Mesothelial cell of epicardium (in vitro differentiated cells): ENCODE measurements around the gene ARSH. TPM values are rescaled to one million over a fixed set of nuclear protein-coding genes. Genes with fewer than 3 reads are reported as not detected.
"Not testable (repeated sequence)": the region's sequence is repeated elsewhere in the genome, so short reads cannot be mapped to it uniquely, and the experiment has no call there.

Experiments
- DNase-seq, 2 experiments: peaks; one replicate each; pipeline ENCODE4 v3.0.0; 2021; ENCODE audit warnings: low spot score in 2 of 2; ENCODE audit not compliant: unreplicated experiment in 2 of 2
- H3K27ac Mint-ChIP-seq: 2 replicates; pipeline ENCODE4 v1.8.0; 2021; ENCODE audit warnings: mixed read lengths
- H3K27me3 Mint-ChIP-seq: 2 replicates; pipeline ENCODE4 v1.8.0; 2021; ENCODE audit warnings: low read depth, mixed read lengths
- H3K36me3 Mint-ChIP-seq: 2 replicates; pipeline ENCODE4 v1.8.0; 2021; ENCODE audit warnings: mixed read lengths
- H3K4me1 Mint-ChIP-seq: 2 replicates; pipeline ENCODE4 v1.8.0; 2021; ENCODE audit warnings: mixed read lengths
- H3K4me3 Mint-ChIP-seq: 2 replicates; pipeline ENCODE4 v1.8.0; 2021; ENCODE audit warnings: mild to moderate bottlenecking, moderate library complexity, mixed read lengths
- H3K9me3 Mint-ChIP-seq: 2 replicates; pipeline ENCODE4 v1.8.0; 2021; ENCODE audit warnings: mixed read lengths
- CTCF ChIP-seq: fragments of 200-600 bp; sonication (generic); IDR thresholded peaks from one replicate; pipeline ENCODE4 v1.5.0; 2021; ENCODE audit warnings: antibody characterized with exemption; ENCODE audit not compliant: unreplicated experiment
- total RNA-seq: library from RNA; stranded (reverse); gene quantifications from 3 replicates; pipeline ENCODE4 v1.2.1, GENCODE V29; 2021

The ARSH gene
- total RNA-seq, 1 donor from 2014 or later = 0.76 TPM

- Mint-ChIP-seq H3K27me3 (no peaks in the 10 kb centered on the region), H3K9me3 (no peaks in the 10 kb centered on the region), H3K27ac (no peak overlapping the region), H3K4me1 (peaks cover 13% of the 10 kb centered on the region), H3K4me3 (no peak overlapping the region), H3K36me3 (no peaks in the 10 kb centered on the region)
- no peak for TF ChIP-seq CTCF
- no peak for DNase-seq
Observed at GRCh38 chrX:3044196-3044595, 37.9 kb downstream of the ARSH start.

DNA sequence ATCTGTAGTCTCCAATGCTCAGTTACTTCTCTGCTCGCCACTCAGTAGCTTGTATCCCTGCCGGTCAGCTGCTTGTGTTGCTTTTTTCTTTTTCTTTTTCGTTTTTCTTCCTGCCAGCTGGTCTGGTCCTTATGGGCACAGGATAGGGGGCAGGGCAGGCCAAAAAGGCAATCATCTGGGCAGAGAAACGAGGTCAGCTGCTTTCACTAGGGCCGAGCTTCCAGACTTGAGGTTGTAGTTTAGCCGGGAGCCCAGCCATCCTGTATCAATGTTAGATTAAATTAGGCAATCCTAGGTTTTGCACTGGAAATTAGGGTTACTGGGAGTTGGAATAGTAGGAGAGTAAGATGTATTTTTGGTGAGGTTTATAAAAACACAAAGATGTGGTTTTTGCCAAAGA, 38.3 kb downstream of the ARSH start:
- Mint-ChIP-seq H3K27me3 (no peaks in the 10 kb centered on the region), H3K4me1 (peaks cover 13% of the 10 kb centered on the region), H3K4me3 (no peak overlapping the region), H3K36me3 (no peaks in the 10 kb centered on the region), H3K9me3 (no peaks in the 10 kb centered on the region), H3K27ac (no peak overlapping the region)
- no peak for TF ChIP-seq CTCF
- peak in 1 of 2 experiments; percentile 5 for DNase-seq

GRCh38 chrX:3046253-3047240, 40.2 kb downstream of the ARSH start:
- peak overlapping the region; percentile 84 for H3K27ac Mint-ChIP-seq
- TF ChIP-seq CTCF = no peak
- no peak for DNase-seq
- no peaks in the 10 kb centered on the region for H3K27me3 Mint-ChIP-seq
- no peak overlapping the region for H3K4me3 Mint-ChIP-seq
- H3K36me3 Mint-ChIP-seq = no peaks in the 10 kb centered on the region
- no peaks in the 10 kb centered on the region for H3K9me3 Mint-ChIP-seq
- H3K4me1 Mint-ChIP-seq = peaks cover 13% of the 10 kb centered on the region

DNA sequence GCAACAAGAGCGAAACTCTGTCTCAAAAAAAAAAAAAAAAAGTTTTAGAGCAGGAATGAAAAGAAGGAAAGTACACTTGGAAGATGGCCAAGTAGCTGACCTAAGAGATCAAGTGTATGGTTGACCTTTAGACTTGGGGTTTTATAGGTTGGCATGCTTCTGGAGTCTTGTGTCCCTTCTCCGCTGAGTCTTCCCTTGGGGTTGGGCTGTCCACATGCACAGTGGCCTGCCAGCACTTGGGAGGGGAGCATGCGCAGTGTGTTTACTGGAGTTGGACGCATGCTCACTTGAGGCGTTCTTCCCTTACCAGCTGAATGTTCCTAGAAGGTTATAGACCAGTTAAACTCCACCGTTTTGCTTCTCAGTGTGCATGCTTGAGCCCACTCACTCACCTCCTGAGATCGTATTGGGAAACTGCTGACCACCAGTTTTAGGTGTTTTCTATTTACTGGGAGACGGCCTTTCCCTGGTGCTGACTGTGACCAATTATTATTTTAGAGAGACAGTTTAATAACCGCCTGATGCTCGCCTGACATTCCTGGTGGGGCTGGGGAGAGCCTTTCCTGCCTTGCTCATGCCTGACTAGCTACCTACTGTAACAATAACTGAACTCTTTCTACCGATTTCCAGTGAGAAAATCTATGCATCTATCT, 44.3 kb downstream of the ARSH start:
- not testable (repeated sequence) for H3K9me3 Mint-ChIP-seq, H3K27me3 Mint-ChIP-seq, DNase-seq, H3K27ac Mint-ChIP-seq, H3K4me3 Mint-ChIP-seq, H3K36me3 Mint-ChIP-seq
- peaks cover 14% of the 10 kb centered on the region for H3K4me1 Mint-ChIP-seq

DNA sequence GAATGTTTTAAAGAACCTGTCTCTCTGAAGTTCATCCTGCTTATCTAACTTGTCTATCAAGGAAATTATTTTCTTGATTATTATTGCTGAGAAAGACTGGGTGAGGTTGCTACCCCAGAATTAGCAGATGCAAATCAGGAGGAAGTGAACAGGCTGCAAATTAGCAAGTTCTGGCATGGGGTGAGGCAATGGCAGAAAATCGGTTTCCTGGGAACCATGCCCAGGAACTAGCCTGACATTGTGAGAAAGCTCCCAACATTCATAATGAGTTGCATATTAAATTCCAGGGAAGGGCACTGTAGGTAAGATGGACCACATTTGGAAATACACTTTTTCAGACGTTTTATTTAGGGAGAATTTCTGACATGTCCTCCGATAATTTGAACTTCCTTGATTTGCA, 46.5 kb downstream of the ARSH start:
- no peak for DNase-seq
- TF ChIP-seq CTCF = no peak
- H3K4me1 Mint-ChIP-seq = peaks cover 21% of the 10 kb centered on the region
- H3K27me3 Mint-ChIP-seq = no peaks in the 10 kb centered on the region
- H3K4me3 Mint-ChIP-seq = no peak overlapping the region
- no peak overlapping the region for H3K27ac Mint-ChIP-seq
- no peaks in the 10 kb centered on the region for H3K9me3 Mint-ChIP-seq
- no peaks in the 10 kb centered on the region for H3K36me3 Mint-ChIP-seq

- H3K4me1 Mint-ChIP-seq = peaks cover 18% of the 10 kb centered on the region
- no peak for TF ChIP-seq CTCF
- H3K36me3 Mint-ChIP-seq = no peaks in the 10 kb centered on the region
- DNase-seq = peak in 1 of 2 experiments; percentile 39
- H3K27me3 Mint-ChIP-seq = no peaks in the 10 kb centered on the region
- H3K27ac Mint-ChIP-seq = peak overlapping the region; percentile 55
- peaks cover 16% of the 10 kb centered on the region for H3K9me3 Mint-ChIP-seq
- H3K4me3 Mint-ChIP-seq = peak overlapping the region; percentile 55
Observed at GRCh38 chrX:3066555-3066954, 60.2 kb downstream of the ARSH start.
